ENCODE measurements around the gene C19orf25.
"Not testable (repeated sequence)": the region's sequence is repeated elsewhere in the genome, so short reads cannot be mapped to it uniquely, and the experiment has no call there.

Gene C19orf25

GRCh38 chr19:1481893-1482360, 2.9 kb upstream of the C19orf25 start:
- no peak for DNase-seq (ENCODE audit: extremely low spot score)
- POLR2A ChIA-PET: no interaction called here
- CTCF ChIA-PET: no interaction called here
- TF ChIP-seq, protein P1, sequence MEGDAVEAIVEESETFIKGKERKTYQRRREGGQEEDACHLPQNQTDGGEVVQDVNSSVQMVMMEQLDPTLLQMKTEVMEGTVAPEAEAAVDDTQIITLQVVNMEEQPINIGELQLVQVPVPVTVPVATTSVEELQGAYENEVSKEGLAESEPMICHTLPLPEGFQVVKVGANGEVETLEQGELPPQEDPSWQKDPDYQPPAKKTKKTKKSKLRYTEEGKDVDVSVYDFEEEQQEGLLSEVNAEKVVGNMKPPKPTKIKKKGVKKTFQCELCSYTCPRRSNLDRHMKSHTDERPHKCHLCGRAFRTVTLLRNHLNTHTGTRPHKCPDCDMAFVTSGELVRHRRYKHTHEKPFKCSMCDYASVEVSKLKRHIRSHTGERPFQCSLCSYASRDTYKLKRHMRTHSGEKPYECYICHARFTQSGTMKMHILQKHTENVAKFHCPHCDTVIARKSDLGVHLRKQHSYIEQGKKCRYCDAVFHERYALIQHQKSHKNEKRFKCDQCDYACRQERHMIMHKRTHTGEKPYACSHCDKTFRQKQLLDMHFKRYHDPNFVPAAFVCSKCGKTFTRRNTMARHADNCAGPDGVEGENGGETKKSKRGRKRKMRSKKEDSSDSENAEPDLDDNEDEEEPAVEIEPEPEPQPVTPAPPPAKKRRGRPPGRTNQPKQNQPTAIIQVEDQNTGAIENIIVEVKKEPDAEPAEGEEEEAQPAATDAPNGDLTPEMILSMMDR (IDR thresholded peaks at IDR 0.05; ENCODE audit: control extremely low read depth, extremely low read depth, low read depth, missing control alignments): no peak

- no peak for DNase-seq (ENCODE audit: extremely low spot score)
- ChIA-PET CTCF (no interaction called here), POLR2A (no interaction called here)
- TF ChIP-seq, protein P1 (IDR thresholded peaks at IDR 0.05; ENCODE audit: control extremely low read depth, extremely low read depth, low read depth, missing control alignments): no peak
Observed at GRCh38 chr19:1481224-1481892, 2.3 kb upstream of the C19orf25 start.

GRCh38 chr19:1477056-1477455, 2.0 kb downstream of the C19orf25 start:
- DNase-seq (ENCODE audit: extremely low spot score); POLR2A ChIA-PET: not testable (repeated sequence)
- CTCF ChIA-PET: interaction anchor here (1.2 to 1.3 kb wide), 2 partner anchors 19 to 32 kb away, joined by 3 read pairs; no protein-coding TSS in a partner anchor

GRCh38 chr19:1475751-1476437, 3.1 kb downstream of the C19orf25 start:
- ChIA-PET CTCF (interaction anchor here (1.1 kb wide), 1 partner anchor 197 kb away, joined by 4 read pairs; no protein-coding TSS in a partner anchor), POLR2A (interaction anchor here (1.1 kb wide), 1 partner anchor 33 kb away, joined by 7 read pairs; no protein-coding TSS in a partner anchor)
- no peak for DNase-seq (ENCODE audit: extremely low spot score)
- TF ChIP-seq, protein P1 (IDR thresholded peaks at IDR 0.05; ENCODE audit: control extremely low read depth, extremely low read depth, low read depth, missing control alignments): no peak

GRCh38 chr19:1474765-1475351, 4.2 kb downstream of the C19orf25 start:
- POLR2A ChIA-PET: interaction anchor here (1.1 kb wide), 1 partner anchor 32 kb away, joined by 7 read pairs; no protein-coding TSS in a partner anchor

DNA sequence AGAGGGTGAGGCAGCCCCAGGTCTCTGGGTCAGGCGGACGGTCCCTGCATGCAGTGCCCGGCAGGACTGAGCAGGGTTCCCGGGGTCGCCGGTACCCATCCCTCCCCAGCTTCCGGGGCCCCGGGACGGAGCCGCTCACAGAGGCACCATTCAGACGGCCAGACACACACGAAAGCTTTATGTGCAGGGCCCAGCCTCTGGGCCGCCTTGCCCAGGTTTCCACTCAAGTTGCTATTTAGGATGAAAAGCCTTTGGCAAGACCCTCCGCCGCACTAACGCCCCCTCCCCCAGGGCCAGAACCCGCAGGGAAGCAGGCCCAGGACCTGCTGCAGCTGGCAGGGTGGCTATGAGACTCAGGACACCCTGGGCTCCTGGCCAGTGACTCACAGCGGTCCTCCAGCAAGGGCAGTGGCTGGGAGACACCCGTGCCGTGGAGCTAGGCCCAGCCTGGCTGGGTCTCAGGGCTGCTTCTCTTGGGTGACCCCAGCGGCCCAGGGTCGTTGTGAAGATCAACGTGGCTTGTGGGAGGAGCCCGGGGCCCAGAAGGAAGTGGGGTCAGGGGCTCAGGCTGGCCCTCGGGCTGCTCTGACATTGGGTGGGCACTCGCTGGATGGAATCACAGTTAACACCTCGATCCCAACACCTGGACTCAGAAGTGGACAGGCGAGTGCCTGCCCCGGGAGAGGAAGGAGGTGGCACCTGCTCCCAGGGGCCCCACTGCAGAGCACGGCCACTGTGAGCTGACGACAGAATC, 4.8 kb downstream of the C19orf25 start:
- ChIA-PET POLR2A (interaction anchor here (0.5 kb wide), 1 partner anchor 11 kb away, joined by 5 read pairs; no protein-coding TSS in a partner anchor), CTCF (interaction anchor here (1.3 kb wide), 2 partner anchors 29 to 352 kb away, joined by 3 to 4 read pairs; no protein-coding TSS in a partner anchor)
- TF ChIP-seq, protein P1 (IDR thresholded peaks at IDR 0.05; ENCODE audit: control extremely low read depth, extremely low read depth, low read depth, missing control alignments): no peak
- no peak for DNase-seq (ENCODE audit: extremely low spot score)

More at GRCh38 chr19:1474765-1475351, 4.2 kb downstream of the C19orf25 start:
- DNase-seq (ENCODE audit: extremely low spot score): no peak
- TF ChIP-seq, protein P1 (IDR thresholded peaks at IDR 0.05; ENCODE audit: control extremely low read depth, extremely low read depth, low read depth, missing control alignments): no peak
- CTCF ChIA-PET: interaction anchor here (1.1 kb wide), 1 partner anchor 196 kb away, joined by 4 read pairs; no protein-coding TSS in a partner anchor

Data from GM10248 (cell line).